Measurements from ENCODE around the gene ATP2C2.

The ATP2C2 gene

GRCh38 chr16:84460406-84461028 is 92.2 kb downstream of the ATP2C2 start:
- no peak for DNase-seq (ENCODE audit: low read depth)
- no peak overlapping the region for H3K4me3 ChIP-seq (ENCODE audit: low read depth, low read length)
- TF ChIP-seq CTCF (IDR thresholded peaks at IDR 0.05; ENCODE audit: low read depth, low read length) = no peak
- TF ChIP-seq MYC (IDR thresholded peaks at IDR 0.05; ENCODE audit: low read depth, low read length) = no peak
- no peak for TF ChIP-seq POLR2A (IDR thresholded peaks at IDR 0.05; ENCODE audit: extremely low read depth, insufficient read length)
- no peak for TF ChIP-seq MAX (IDR thresholded peaks at IDR 0.05; ENCODE audit: low read depth, low read length)

GRCh38 chr16:84461029-84461412 is 92.7 kb downstream of the ATP2C2 start:
- no peak for DNase-seq (ENCODE audit: low read depth)
- no peak overlapping the region for H3K4me3 ChIP-seq (ENCODE audit: low read depth, low read length)
- TF ChIP-seq POLR2A (IDR thresholded peaks at IDR 0.05; ENCODE audit: extremely low read depth, insufficient read length) (no peak), MAX (IDR thresholded peaks at IDR 0.05; ENCODE audit: low read depth, low read length) (no peak), CTCF (IDR thresholded peaks at IDR 0.05; ENCODE audit: low read depth, low read length) (no peak), MYC (IDR thresholded peaks at IDR 0.05; ENCODE audit: low read depth, low read length) (no peak)

GRCh38 chr16:84461413-84462295 is 93.3 kb downstream of the ATP2C2 start:
- DNase-seq (ENCODE audit: low read depth) = no peak
- H3K4me3 ChIP-seq (ENCODE audit: low read depth, low read length) = no peak overlapping the region
- TF ChIP-seq POLR2A (IDR thresholded peaks at IDR 0.05; ENCODE audit: extremely low read depth, insufficient read length) = no peak
- TF ChIP-seq MAX (IDR thresholded peaks at IDR 0.05; ENCODE audit: low read depth, low read length) = no peak

GRCh38 chr16:84462296-84463210 is 94.2 kb downstream of the ATP2C2 start:
- TF ChIP-seq CTCF (IDR thresholded peaks at IDR 0.05; ENCODE audit: low read depth, low read length) (no peak), MAX (IDR thresholded peaks at IDR 0.05; ENCODE audit: low read depth, low read length) (no peak), POLR2A (IDR thresholded peaks at IDR 0.05; ENCODE audit: extremely low read depth, insufficient read length) (no peak), MYC (IDR thresholded peaks at IDR 0.05; ENCODE audit: low read depth, low read length) (no peak)
- DNase-seq (ENCODE audit: low read depth) = no peak
- no peak overlapping the region for H3K4me3 ChIP-seq (ENCODE audit: low read depth, low read length)

GRCh38 chr16:84463221-84463620 is 94.9 kb downstream of the ATP2C2 start:
- TF ChIP-seq MYC (IDR thresholded peaks at IDR 0.05; ENCODE audit: low read depth, low read length) (no peak), CTCF (IDR thresholded peaks at IDR 0.05; ENCODE audit: low read depth, low read length) (no peak), MAX (IDR thresholded peaks at IDR 0.05; ENCODE audit: low read depth, low read length) (no peak), POLR2A (IDR thresholded peaks at IDR 0.05; ENCODE audit: extremely low read depth, insufficient read length) (no peak)
- H3K4me3 ChIP-seq (ENCODE audit: low read depth, low read length) = no peak overlapping the region
- no peak for DNase-seq (ENCODE audit: low read depth)
